HT-29 (cell line): ENCODE results near the gene HMX3. TPM values are rescaled to one million over a fixed set of nuclear protein-coding genes. Genes with fewer than 3 reads are reported as not detected.

Experiments
- DNase-seq: peaks from one replicate; pipeline ENCODE4 v3.0.0-alpha.2; 2015; ENCODE audit warnings: low spot score
- total RNA-seq: library from RNA; depleted of rRNA; stranded (reverse); fragments of >200 nt; shearing (Covaris generic); gene quantifications from 2 replicates; pipeline ENCODE4 v1.2.3, GENCODE V29; 2014

Gene HMX3
- total RNA-seq, 1 experiment from 2014 or later, result not detected

DNA sequence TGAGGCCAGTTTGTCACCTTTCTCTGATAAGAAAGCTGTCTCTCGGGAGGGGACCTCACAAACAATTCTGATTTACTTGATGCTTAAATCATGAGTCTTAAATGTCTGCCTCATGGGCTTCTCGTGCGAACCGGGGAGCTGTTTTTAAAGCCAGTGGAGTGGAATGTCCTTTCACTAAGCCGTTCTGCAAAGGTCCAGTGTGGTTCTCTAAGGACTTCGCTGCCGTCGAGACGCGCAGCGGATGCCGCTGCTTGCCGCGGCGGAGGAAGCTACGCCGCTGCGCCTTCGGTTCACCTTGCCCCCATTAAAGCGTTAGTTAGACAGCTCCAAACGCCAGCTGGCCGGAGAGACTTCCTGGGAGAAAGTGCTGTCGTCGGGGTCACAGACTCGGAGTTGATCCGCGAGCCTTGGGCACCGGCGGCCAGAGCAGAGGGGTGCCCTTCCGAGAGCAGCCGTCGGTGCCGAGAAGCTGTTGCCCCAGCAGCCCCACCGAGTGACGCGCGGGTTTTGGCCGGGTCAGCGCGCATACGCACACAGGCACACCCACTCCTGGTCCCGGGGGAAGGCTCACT, 1.3 kb upstream of the HMX3 start:
- no peak for DNase-seq

- no peak for DNase-seq
These were observed 805 bp upstream of the HMX3 start for GRCh38 chr10:123134915-123135414.

DNA sequence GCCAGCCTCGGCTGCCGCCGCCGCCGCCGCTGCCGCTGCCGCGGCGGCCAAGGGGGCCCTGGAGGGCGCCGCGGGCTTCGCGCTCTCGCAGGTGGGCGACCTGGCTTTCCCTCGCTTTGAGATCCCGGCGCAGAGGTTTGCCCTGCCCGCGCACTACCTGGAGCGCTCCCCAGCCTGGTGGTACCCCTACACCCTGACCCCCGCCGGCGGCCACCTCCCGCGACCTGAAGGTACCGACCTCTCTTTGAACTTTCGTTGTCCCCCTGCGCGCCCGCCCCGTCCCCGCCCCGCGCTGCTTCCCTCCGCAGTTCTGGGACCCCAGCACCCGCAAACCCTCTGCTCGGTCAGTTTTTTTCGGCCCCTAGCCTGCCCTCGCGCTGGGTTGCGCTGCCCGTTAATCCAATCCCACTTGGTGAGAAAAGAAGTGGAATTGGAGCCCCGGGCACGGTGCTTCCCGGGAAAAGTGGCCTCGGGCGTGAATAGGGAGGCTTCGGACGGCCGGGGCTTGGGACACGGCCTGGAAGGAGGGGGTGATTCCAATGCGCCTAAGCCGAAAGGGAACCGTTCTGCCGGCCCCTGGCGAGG, 543 bp downstream of the HMX3 start:
- DNase-seq, result no peak

GRCh38 chr10:123136806-123137642, 1.3 kb downstream of the HMX3 start:
- no peak for DNase-seq

GRCh38 chr10:123139165-123139520, 3.4 kb downstream of the HMX3 start:
- DNase-seq, result no peak

DNA sequence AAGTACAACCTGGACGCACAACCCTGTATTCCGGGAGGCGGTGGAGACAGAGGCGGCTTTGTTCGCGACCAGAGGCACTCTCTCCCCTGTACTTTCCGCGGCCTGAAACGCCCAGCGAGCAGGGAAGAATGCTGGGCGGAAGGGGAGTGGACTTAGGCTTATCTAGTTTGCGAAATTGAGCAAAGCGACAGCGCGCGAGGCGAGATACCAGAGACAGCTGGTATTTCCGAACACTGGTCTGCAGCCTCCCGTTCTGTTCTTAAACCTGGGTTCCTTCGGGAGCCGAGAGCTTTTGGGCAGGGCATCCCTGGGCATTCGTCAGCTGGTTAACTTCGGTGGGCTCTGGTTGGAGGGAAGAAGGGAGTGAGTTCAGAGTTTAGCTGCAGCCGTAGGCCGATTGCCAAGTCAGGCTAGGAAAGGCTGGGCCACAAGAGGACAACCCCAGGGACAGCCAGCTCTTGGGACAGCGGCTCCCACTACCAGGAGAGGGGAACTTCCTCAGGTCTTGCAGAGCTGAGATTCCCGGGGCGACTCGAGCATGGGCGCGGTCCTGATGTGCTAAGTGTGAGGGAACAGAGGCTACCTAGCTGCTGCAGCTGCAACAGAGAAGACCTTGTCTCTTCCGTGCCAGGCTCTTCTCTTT, 3.9 kb downstream of the HMX3 start:
- DNase-seq, result peak; percentile 83

DNA sequence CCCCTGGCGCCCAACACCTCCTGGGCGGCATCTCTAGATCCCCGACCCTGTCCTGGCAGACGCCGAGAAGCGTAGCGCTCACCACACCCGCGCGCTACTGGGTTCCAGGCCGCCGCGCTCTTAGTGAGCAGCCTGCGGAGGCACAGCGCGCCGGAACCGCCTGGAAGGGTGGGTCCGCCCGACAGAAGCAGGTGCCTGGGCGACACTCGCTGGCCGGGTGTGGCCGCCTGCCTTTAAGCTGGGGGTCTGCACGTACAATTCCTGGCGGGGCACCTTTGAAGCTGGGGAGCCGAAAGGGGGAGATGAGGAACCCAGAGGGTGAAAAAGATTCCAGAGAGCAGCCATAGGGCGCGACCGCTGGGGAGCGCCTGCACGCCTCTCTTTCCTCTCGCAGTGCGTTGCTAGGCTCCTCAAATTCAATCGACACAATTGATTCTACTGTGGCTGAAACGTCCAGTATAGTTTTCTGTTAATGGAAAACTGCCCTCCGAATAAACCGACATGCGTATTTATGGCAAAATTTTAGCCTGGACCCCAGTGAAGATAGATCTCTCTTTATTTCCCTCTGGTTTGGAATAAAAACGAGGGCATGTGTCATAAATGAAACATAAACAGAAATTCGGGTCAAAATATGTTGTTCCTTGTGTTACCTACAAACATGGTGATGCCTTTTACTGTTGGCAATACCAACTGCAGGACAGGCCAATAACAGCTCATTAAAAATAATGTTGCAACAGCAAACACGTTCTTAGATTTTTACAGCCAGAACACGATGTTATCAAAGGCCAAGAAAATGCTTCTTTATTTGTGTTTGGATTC, 4.6 kb downstream of the HMX3 start:
- DNase-seq, result peak; percentile 23

- no peak for DNase-seq
These were observed 5.2 kb downstream of the HMX3 start for GRCh38 chr10:123140983-123141390.

- DNase-seq, result no peak
These were observed 6.3 kb downstream of the HMX3 start for GRCh38 chr10:123141791-123142700.

DNA sequence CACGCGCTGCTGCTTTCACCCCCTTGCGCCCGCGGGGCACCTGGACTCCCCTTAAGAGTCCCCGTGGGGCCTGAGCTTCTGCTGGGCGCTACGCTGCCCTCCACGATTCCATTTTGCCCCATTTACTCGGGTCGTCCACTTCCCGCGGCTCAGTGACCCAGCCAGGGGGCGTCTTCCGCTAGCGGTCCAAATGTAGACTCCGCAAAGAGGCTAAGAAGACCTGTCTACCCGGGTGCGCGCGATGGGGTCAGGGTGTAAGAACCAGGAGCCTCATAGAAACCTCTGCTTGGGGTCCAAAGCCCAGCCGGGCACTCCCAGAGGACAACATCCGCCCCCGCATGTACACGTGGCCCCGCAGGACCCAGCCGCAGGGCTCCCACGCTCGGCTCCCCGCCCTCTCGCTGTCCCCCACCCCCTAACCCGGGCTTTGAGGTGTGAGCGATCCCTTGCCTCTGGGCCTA, 7.0 kb downstream of the HMX3 start:
- no peak for DNase-seq

DNA sequence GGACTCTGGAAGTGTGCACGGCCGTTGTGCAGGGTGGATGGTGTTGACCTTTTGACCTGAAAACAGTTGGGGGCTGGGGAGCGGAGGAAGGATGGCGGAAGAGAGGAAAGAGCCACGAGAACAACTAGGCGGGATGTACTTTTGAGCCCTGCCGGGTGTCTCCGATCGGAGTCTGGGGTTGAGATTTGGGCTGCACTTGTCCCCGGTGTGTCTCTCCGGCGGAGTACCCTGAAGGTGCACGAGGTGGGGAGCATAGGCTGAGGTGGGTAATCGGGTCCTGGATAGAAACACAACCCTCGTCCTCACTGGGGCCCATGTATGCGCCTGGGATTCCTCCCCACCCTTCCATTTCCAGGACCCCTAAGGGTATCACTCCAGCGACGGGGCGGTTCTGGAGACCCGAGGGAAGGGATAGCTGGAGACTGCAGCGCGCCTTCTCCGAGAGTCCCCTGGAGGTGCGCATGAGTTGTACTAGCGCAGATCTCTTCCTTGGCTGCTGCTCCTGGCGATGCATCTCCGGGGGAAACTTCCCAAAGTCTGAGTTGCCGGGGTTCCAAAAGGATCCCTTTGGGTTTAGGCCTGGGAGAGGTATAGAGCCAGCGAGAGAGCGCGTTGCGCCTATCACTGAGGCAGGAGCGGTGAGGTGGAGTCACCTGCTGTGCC, 7.5 kb downstream of the HMX3 start:
- DNase-seq, result no peak

DNA sequence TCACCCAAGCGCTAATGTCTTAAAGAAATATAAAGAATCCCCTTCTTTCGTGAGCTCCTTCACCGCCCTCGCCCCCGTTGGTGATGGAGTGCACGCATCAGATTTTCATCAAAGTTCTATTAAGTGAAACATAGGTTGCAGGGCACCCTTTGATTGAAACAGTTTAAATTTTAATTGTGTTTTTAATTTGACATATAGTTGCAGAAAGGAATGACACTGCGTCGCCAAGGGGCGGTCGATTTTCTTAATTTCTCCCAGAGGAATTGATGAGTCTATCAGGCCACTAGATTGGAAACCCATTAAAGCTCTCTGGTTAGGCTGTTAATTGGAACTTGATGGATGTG, 8.0 kb downstream of the HMX3 start:
- DNase-seq, result no peak

GRCh38 chr10:123144697-123145541, 9.1 kb downstream of the HMX3 start:
- DNase-seq, result no peak

GRCh38 chr10:123145542-123146012, 9.8 kb downstream of the HMX3 start:
- DNase-seq, result no peak

DNA sequence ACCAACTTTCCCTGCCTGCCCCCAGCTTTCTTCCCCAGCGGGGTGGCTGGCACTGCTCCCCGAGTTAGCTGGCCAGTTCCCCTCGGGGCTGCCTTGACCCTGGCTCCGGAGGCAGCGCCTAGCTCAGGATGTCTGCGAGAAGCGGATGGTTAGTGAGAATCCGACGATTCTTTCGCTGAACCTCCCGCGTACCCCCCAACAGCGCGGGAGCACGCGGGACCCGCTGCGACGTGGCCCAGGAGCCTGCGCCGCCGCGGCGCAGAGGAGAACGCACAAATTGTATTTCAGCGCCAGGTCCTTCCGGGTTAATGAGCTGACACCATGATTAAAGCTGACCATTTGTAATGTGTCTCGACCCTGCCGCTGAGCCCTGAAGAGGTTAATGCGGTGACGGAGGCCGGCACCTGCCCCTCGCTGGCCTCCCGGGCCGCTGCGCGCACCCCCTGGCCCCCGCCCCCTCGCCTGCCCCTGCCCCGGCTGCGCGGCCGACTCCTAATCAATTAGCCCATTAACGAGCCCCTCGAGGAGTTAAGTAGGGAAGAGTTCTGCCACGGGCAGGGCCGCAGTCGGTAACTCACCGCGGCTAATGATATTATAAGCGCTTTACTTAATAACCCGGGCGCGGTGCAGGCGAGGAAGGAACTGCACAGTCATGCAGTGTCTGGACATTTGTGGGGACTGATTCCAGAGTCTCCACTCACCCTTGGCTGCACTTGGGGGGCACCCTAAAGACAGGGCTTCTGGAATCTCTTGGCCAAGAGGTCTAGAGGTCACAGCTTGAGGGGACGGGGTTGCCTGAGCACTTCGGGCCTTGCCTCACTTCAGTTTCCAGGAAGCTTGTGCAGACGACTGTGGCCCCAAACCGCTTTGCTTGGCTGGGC, 10.5 kb downstream of the HMX3 start:
- no peak for DNase-seq

DNA sequence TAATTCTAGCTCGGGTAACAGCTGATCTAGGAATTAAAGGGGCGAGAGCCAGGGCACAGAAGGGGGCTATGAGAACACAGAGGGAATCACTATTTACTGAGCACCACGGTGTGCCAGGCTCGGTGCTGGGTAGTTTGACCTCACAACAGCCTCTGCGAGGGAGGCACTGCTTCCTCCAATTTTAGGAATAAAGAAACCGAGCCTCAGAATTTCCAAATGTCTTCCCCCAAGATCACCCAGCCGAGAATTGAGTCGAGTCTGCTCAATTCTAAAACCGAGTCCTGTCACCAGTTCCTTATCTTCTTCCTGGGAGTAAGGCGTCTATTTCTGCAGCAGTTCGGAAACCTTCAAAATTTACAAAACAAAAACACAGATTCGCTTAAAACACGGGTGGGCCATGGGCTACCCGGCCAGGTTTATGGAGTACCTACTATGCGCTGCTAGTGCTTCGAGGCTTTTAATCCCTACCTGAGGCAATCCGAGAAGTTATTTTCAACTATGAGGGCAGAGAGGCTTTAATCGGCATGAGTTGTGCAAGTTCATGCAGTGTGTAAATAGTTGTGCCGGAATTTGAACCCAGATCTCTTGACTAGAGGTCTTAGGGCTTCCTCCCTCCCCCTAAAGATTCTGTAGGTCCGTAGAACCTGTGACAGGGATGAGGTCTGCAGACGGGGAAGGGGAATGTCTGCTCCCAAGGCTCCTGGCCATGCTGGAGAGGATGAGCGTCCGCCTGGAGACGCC, 11.3 kb downstream of the HMX3 start:
- no peak for DNase-seq
